HepG2 (cell line): ENCODE data around the gene STEAP3. TPM values are rescaled to one million over a fixed set of nuclear protein-coding genes. Genes with fewer than 3 reads are reported as not detected.

Experiments
- ATAC-seq: fragments of 200-7000 bp; cut with Tn5 transposase; 3 replicates; pipeline ENCODE4 v1.9.1; 2020; ENCODE audit warnings: mild to moderate bottlenecking, moderate library complexity
- BruUV-seq: library from RNA; stranded (reverse); fragments of 400-500 nt; replicated peaks from 2 replicates; lab custom pipeline; 2021; lab: Mats Ljungman, UMichigan
- CTCF ChIA-PET: fragments of 300-600 bp; formaldehyde crosslinking; extraction: SDS; loops from one replicate; lab custom pipeline; 2021; ENCODE audit warnings: low total read pairs, inconsistent platforms, low intra/inter-chr PET ratio; lab: Yijun Ruan, JAX
- POLR2A ChIA-PET: fragments of 350-600 bp; sonication (Branson Sonifier 250); formaldehyde crosslinking; loops from one replicate; lab custom pipeline; 2020; ENCODE audit warnings: antibody characterized with exemption, inconsistent platforms; lab: Yijun Ruan, JAX
- DNase-seq: peaks from one replicate; pipeline ENCODE4 v3.0.0-alpha.2; 2015; ENCODE audit warnings: low spot score
- FAIRE-seq: peaks from 3 replicates; lab custom pipeline; 2011; peaks lifted over from hg19 to GRCh38; lab: Jason Lieb, UNC
- H2AFZ ChIP-seq: one replicate; pipeline ENCODE4 v1.6.1; 2011; ENCODE audit warnings: low read length, inconsistent platforms
- H3K27ac ChIP-seq: fragments of 300-600 bp; 3 replicates; pipeline ENCODE4 v1.8.0; 2011; ENCODE audit warnings: mixed run types, mild to moderate bottlenecking, mixed read lengths, low read length, inconsistent platforms; ENCODE audit not compliant: insufficient read depth; ENCODE audit errors: extremely low read length
- H3K27me3 ChIP-seq, 2 experiments: fragments of 200-600 bp in 1 of 2; 2 replicates in 1 of 2; 3 replicates in 1 of 2; pipeline versions ENCODE4 v1.6.0 to v1.8.0; 2011; ENCODE audit warnings: low read length in 2 of 2, mild to moderate bottlenecking in 2 of 2, moderate library complexity in 2 of 2, inconsistent platforms in 1 of 2; ENCODE audit not compliant: insufficient read depth in 2 of 2, control insufficient read depth in 1 of 2
- H3K36me3 ChIP-seq, 2 experiments: fragments of 200-600 bp in 1 of 2; replicated peaks in 1 of 2; 2 replicates in 1 of 2; 3 replicates in 1 of 2; pipeline versions ENCODE4 v1.5.1 to v1.8.0; 2011; ENCODE audit warnings: low read length in 2 of 2, inconsistent platforms in 1 of 2; ENCODE audit not compliant: insufficient read depth in 2 of 2, control insufficient read depth in 1 of 2
- H3K4me1 ChIP-seq: 2 replicates; pipeline ENCODE4 v1.5.1; 2012; ENCODE audit warnings: low read length, inconsistent platforms; ENCODE audit not compliant: insufficient read depth
- H3K4me2 ChIP-seq: 2 replicates; pipeline ENCODE4 v1.6.0; 2011; ENCODE audit warnings: low read depth, low read length, inconsistent platforms
- H3K4me3 ChIP-seq, 3 experiments: fragments of 200-600 bp in 1 of 3; sonication (generic), shearing (Covaris generic) in 1 of 3; replicated peaks in 1 of 3; 2 replicates each; pipeline ENCODE4 v1.5.1; 2011 to 2016; ENCODE audit warnings: low read length in 3 of 3, inconsistent platforms in 2 of 3, low read depth in 2 of 3, mild to moderate bottlenecking in 2 of 3, control low read depth in 1 of 3, mixed read lengths in 1 of 3; ENCODE audit not compliant: insufficient read depth in 1 of 3
- H3K79me2 ChIP-seq: one replicate; pipeline ENCODE4 v1.6.1; 2011; ENCODE audit warnings: low read length, inconsistent platforms; ENCODE audit not compliant: insufficient read depth
- H3K9ac ChIP-seq: 2 replicates; pipeline ENCODE4 v1.6.0; 2011; ENCODE audit warnings: mild to moderate bottlenecking, low read depth, low read length, inconsistent platforms; ENCODE audit not compliant: insufficient read depth
- H3K9me3 ChIP-seq: 2 replicates; pipeline ENCODE4 v1.5.1; 2012; ENCODE audit warnings: mild to moderate bottlenecking, low read length
- H4K20me1 ChIP-seq: 2 replicates; pipeline ENCODE4 v1.6.0; 2011; ENCODE audit warnings: inconsistent platforms, mild to moderate bottlenecking, low read length, moderate library complexity; ENCODE audit not compliant: insufficient read depth
- GMEB1 ChIP-seq: sonication (generic); formaldehyde crosslinking; IDR thresholded peaks from 2 replicates; pipeline ENCODE4 v1.5.1; 2020; ENCODE audit warnings: missing genetic modification reagents, mild to moderate bottlenecking, borderline replicate concordance
- NR0B2 ChIP-seq: sonication (generic); formaldehyde crosslinking; IDR thresholded peaks from 2 replicates; pipeline ENCODE4 v1.4.0; 2020; ENCODE audit warnings: mild to moderate bottlenecking, missing genetic modification reagents
- SNAPC4 ChIP-seq: sonication (generic); formaldehyde crosslinking; IDR thresholded peaks from 2 replicates; pipeline ENCODE4 v1.4.0; 2020; ENCODE audit warnings: mild to moderate bottlenecking, missing genetic modification reagents
- ZNF513 ChIP-seq: sonication (generic); formaldehyde crosslinking; conservative IDR thresholded peaks from 2 replicates; pipeline ENCODE4 v1.5.0; 2020; ENCODE audit warnings: missing genetic modification reagents
- WGBS: methylation state at CpG from one replicate; pipeline ENCODE4 v1.1.6; 2017; ENCODE audit warnings: low lambda C conversion rate; 5-methylcytosine and 5-hydroxymethylcytosine counted together
- in situ Hi-C: cut with HindIII; loops from 2 replicates; pipeline ENCODE4 v1.10.0; 2017; ENCODE audit warnings: low pct_unique_long_range_greater_than_20kb; ENCODE audit not compliant: extremely low pct_ligation_motif_present
- intact Hi-C: fragments of 100-400 bp; cut with micrococcal nuclease; formaldehyde crosslinking; loops from one replicate; pipeline ENCODE4 v1.10.0; 2022; ENCODE audit not compliant: unreplicated experiment
- polyA plus RNA-seq, 8 experiments: library from polyadenylated mRNA; depleted of rRNA in 3 of 8; stranded (reverse) in 7 of 8; unstranded in 1 of 8; fragments of >200 nt; fragmentation: Illumina TruSeq in 4 of 8; extraction: Trizol in 4 of 8; gene quantifications; 2 replicates each; pipeline versions ENCODE4 v1.2.1 to v1.2.3, GENCODE V29; 2011 to 2016; ENCODE audit warnings: low read depth in 4 of 8, missing spikeins in 1 of 8, mixed read lengths in 1 of 8; ENCODE audit not compliant: insufficient read depth in 1 of 8
- total RNA-seq, 5 experiments: library from RNA; depleted of rRNA; stranded (reverse); fragments of >200 nt; fragmentation: Illumina TruSeq; extraction: Trizol; gene quantifications; 2 replicates each; pipeline ENCODE4 v1.2.3, GENCODE V29; 2016; ENCODE audit warnings: low read depth in 1 of 5

STEAP3 gene
- total and polyA plus RNA-seq, 2 of the 13 experiments (the other 11 are each of a cell fraction or from before 2014, with no cell fraction given) = 7.3 to 21.1 TPM

GRCh38 chr2:119259296-119259860, 35.7 kb downstream of the STEAP3 start:
- Histone ChIP-seq H3K4me3 (no peak overlapping the region), H3K9ac (no peak overlapping the region), H3K9me3 (no peaks in the 10 kb centered on the region), H3K4me2 (no peak overlapping the region), H2AFZ (no peak overlapping the region), H3K36me3 (peaks cover 4 to 43% of the 10 kb centered on the region in 2 experiments), H3K27ac (no peak overlapping the region), H3K4me1 (no peaks in the 10 kb centered on the region), H3K27me3 (no peaks in the 10 kb centered on the region), H3K79me2 (no peaks in the 10 kb centered on the region), H4K20me1 (no peaks in the 10 kb centered on the region)
- no peak for FAIRE-seq
- BruUV-seq = no TSS peak
- no peak for DNase-seq
- intact Hi-C loops = loop anchor here (5.0 kb wide), 1 partner anchor 1342 kb away; no protein-coding TSS in a partner anchor
- POLR2A ChIA-PET = no interaction called here
- TF ChIP-seq ZNF513 (CRISPR knock-in tag) (no peak), GMEB1 (CRISPR knock-in tag) (no peak), NR0B2 (CRISPR knock-in tag) (no peak), SNAPC4 (CRISPR knock-in tag) (no peak)
- WGBS = 95% methylated on average over 5 of the region's 5 CpGs
- ATAC-seq = no peak
- in situ Hi-C loops = no loop called here
- CTCF ChIA-PET = no interaction called here
